PC-3 (cell line): Measurements from ENCODE around the gene BTBD16. TPM values are rescaled to one million over a fixed set of nuclear protein-coding genes. Genes with fewer than 3 reads are reported as not detected.
A peak's percentile ranks its signal among the peaks of the same experiment; 100 is the strongest.

Source experiments
- ATAC-seq: fragments of 200-7000 bp; cut with Tn5 transposase; 2 replicates; pipeline ENCODE4 v1.9.1; 2020; ENCODE audit warnings: mild to moderate bottlenecking, moderate library complexity
- BruUV-seq: library from RNA; stranded (reverse); fragments of 400-500 nt; replicated peaks from 2 replicates; lab custom pipeline; 2021; lab: Mats Ljungman, UMichigan
- CTCF ChIA-PET: fragments of 300-600 bp; sonication (Branson Sonifier 250); formaldehyde crosslinking; loops from one replicate; lab custom pipeline; 2022; ENCODE audit warnings: antibody characterized with exemption; lab: Charles Lee
- POLR2A ChIA-PET: fragments of 300-600 bp; sonication (Branson Sonifier 250); formaldehyde crosslinking; loops from one replicate; lab custom pipeline; 2022; ENCODE audit warnings: antibody characterized with exemption; ENCODE audit not compliant: unreplicated experiment; lab: Charles Lee
- DNase-seq: peaks from one replicate; pipeline ENCODE4 v3.0.0-alpha.2; 2015
- H2AFZ ChIP-seq: fragments of 300-600 bp; sonication (generic); 2 replicates; pipeline ENCODE4 v1.6.0; 2016; ENCODE audit warnings: antibody characterized with exemption, low read length
- H3F3A ChIP-seq: fragments of 300-600 bp; sonication (generic); one replicate; pipeline ENCODE4 v1.6.0; 2017; ENCODE audit warnings: antibody characterized with exemption, low read length, control low read depth, mild to moderate bottlenecking; ENCODE audit not compliant: unreplicated experiment
- H3K27ac ChIP-seq: fragments of 300-600 bp; sonication (generic); 2 replicates; pipeline ENCODE4 v1.5.1; 2016; ENCODE audit warnings: mild to moderate bottlenecking, low read length
- H3K27me3 ChIP-seq: fragments of 300-600 bp; sonication (generic); 2 replicates; pipeline ENCODE4 v1.6.1; 2016; ENCODE audit warnings: low read length, mixed read lengths
- H3K36me3 ChIP-seq: fragments of 300-600 bp; sonication (generic); 2 replicates; pipeline ENCODE4 v1.6.1; 2016; ENCODE audit warnings: low read depth, mixed run types, low read length, mixed read lengths
- H3K4me1 ChIP-seq: fragments of 300-600 bp; sonication (generic); 2 replicates; pipeline ENCODE4 v1.5.1; 2016; ENCODE audit warnings: low read length; ENCODE audit not compliant: insufficient read depth
- H3K4me2 ChIP-seq: fragments of 300-600 bp; sonication (generic); 2 replicates; pipeline ENCODE4 v1.6.0; 2016; ENCODE audit warnings: low read length
- H3K4me3 ChIP-seq: fragments of 300-600 bp; sonication (generic); 2 replicates; pipeline ENCODE4 v1.5.1; 2016; ENCODE audit warnings: mild to moderate bottlenecking, low read length, mixed read lengths
- H3K79me2 ChIP-seq: fragments of 300-600 bp; sonication (generic); 2 replicates; pipeline ENCODE4 v1.6.1; 2017; ENCODE audit warnings: low read length, mixed read lengths
- H3K9ac ChIP-seq: fragments of 300-600 bp; sonication (generic); 2 replicates; pipeline ENCODE4 v1.6.0; 2016; ENCODE audit warnings: mild to moderate bottlenecking, low read length
- H3K9me2 ChIP-seq: fragments of 300-600 bp; sonication (generic); replicated peaks from 2 replicates; pipeline ENCODE4 v1.6.1; 2016; ENCODE audit warnings: mixed run types, low read length, mixed read lengths
- H3K9me3 ChIP-seq: fragments of 300-600 bp; sonication (generic); 2 replicates; pipeline ENCODE4 v1.6.1; 2016; ENCODE audit warnings: low read length, mixed read lengths
- H4K20me1 ChIP-seq: fragments of 300-600 bp; sonication (generic); 2 replicates; pipeline ENCODE4 v1.6.1; 2016; ENCODE audit warnings: low read length, mixed read lengths
- EZH2 ChIP-seq: fragments of 300-600 bp; sonication (generic); IDR thresholded peaks from one replicate; pipeline ENCODE4 v1.6.1; 2017; ENCODE audit warnings: antibody characterized with exemption, mild to moderate bottlenecking, low read length; ENCODE audit not compliant: unreplicated experiment
- EZH2phosphoT487 ChIP-seq: fragments of 300-600 bp; sonication (generic); IDR thresholded peaks from 2 replicates; pipeline ENCODE4 v1.6.1; 2018; ENCODE audit warnings: mild to moderate bottlenecking, antibody characterized with exemption, low read length, borderline replicate concordance
- intact Hi-C: fragments of 100-400 bp; cut with micrococcal nuclease; formaldehyde crosslinking; loops from 2 replicates; pipeline ENCODE4 v1.9.0; 2023
- total RNA-seq: library from RNA; depleted of rRNA; stranded (reverse); fragments of >200 nt; gene quantifications from 2 replicates; pipeline ENCODE4 v1.2.3, GENCODE V29; 2014
- TF ChIP-seq, protein P1 (sequence below): fragments of 300-600 bp; sonication (generic); conservative IDR thresholded peaks from 2 replicates; pipeline ENCODE4 v1.5.1; 2017; ENCODE audit warnings: antibody characterized with exemption, low read depth, mild to moderate bottlenecking, low read length

BTBD16 gene
- total RNA-seq, 1 experiment from 2014 or later, result not detected

DNA sequence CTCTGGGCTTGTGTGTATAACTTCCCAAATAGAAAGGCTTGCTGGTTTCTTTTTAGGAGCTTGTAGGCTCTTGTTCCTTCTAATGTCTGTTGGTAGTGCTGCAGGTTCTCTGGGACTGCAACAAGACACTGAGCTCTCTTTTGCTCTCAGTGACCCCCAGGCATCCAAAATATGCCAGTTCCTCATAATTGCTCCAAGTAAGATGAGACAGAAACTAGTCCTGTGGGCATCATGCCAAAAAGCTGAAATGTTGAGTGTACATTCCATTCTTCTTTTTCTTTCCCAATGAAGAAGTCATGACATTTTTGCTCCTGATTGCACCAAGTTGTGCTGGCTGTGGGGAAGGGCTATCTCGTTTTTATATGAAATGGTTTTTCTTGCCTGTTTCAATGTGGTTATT, 7.1 kb upstream of the BTBD16 start:
- Histone ChIP-seq H3K27ac (no peak overlapping the region), H3K4me3 (no peak overlapping the region), H3K27me3 (no peaks in the 10 kb centered on the region), H2AFZ (no peak overlapping the region), H3K9me2 (no peaks in the 10 kb centered on the region), H3K9ac (no peak overlapping the region), H4K20me1 (no peaks in the 10 kb centered on the region), H3K79me2 (no peaks in the 10 kb centered on the region), H3K4me1 (peaks cover 14% of the 10 kb centered on the region), H3K9me3 (no peaks in the 10 kb centered on the region), H3F3A (no peaks in the 10 kb centered on the region), H3K36me3 (peaks cover 2% of the 10 kb centered on the region; the same call in 1 of the 2 replicates), H3K4me2 (0 out of 2 replicates have a peak overlapping the region, but pooled peaks have one; percentile 13)
- ChIA-PET CTCF (interaction anchor here (0.7 kb wide), 1 partner anchor 307 kb away, joined by 8 read pairs; no protein-coding TSS in a partner anchor), POLR2A (interaction anchor here (0.6 kb wide), 1 partner anchor 212 kb away, joined by 4 read pairs; no protein-coding TSS in a partner anchor)
- TF ChIP-seq, protein P1, sequence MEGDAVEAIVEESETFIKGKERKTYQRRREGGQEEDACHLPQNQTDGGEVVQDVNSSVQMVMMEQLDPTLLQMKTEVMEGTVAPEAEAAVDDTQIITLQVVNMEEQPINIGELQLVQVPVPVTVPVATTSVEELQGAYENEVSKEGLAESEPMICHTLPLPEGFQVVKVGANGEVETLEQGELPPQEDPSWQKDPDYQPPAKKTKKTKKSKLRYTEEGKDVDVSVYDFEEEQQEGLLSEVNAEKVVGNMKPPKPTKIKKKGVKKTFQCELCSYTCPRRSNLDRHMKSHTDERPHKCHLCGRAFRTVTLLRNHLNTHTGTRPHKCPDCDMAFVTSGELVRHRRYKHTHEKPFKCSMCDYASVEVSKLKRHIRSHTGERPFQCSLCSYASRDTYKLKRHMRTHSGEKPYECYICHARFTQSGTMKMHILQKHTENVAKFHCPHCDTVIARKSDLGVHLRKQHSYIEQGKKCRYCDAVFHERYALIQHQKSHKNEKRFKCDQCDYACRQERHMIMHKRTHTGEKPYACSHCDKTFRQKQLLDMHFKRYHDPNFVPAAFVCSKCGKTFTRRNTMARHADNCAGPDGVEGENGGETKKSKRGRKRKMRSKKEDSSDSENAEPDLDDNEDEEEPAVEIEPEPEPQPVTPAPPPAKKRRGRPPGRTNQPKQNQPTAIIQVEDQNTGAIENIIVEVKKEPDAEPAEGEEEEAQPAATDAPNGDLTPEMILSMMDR, result no peak
- TF ChIP-seq EZH2phosphoT487, result no peak
- no peak for TF ChIP-seq EZH2
- no TSS peak for BruUV-seq
- intact Hi-C loops, result no loop called here
- DNase-seq (peak; percentile 65), ATAC-seq (peak; percentile 20; the same call in 1 of the 2 replicates)

DNA sequence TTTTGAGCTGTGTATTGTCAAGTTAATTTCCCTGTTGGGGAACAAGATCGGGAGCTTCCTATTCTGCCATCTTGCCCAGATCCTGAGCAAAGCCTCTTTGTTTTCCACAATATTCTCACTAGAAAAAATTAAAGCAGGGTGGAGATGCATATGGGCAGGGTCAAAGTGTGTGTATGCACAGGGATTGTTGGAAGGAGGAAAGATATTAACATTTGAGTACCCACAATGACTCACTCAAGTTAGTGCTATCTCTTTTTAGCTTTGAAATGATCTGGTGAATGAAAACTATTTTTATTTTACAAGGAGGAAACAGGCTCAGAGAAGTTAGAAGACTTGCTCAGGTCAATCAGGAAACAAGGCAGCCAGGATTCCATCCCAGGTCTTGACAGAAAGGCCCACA, 6.7 kb upstream of the BTBD16 start:
- POLR2A ChIA-PET, result interaction anchor here (0.6 kb wide), 1 partner anchor 212 kb away, joined by 4 read pairs; no protein-coding TSS in a partner anchor
- H2AFZ ChIP-seq, result no peak overlapping the region
- H3K9me2 ChIP-seq, result no peaks in the 10 kb centered on the region
- H3K79me2 ChIP-seq, result no peaks in the 10 kb centered on the region
- no peaks in the 10 kb centered on the region for H3K27me3 ChIP-seq
- 0 out of 2 replicates have a peak overlapping the region, but pooled peaks have one; percentile 13 for H3K4me2 ChIP-seq
- peaks cover 2% of the 10 kb centered on the region; the same call in 1 of the 2 replicates for H3K36me3 ChIP-seq
- no peaks in the 10 kb centered on the region for H4K20me1 ChIP-seq
- no TSS peak for BruUV-seq
- peak; percentile 60 for ATAC-seq
- H3K27ac ChIP-seq, result no peak overlapping the region
- no peaks in the 10 kb centered on the region for H3K9me3 ChIP-seq
- peak; percentile 18 for DNase-seq
- peaks cover 14% of the 10 kb centered on the region for H3K4me1 ChIP-seq
- intact Hi-C loops, result no loop called here
- CTCF ChIA-PET, result no interaction called here
- H3K4me3 ChIP-seq, result no peak overlapping the region
- no peak overlapping the region for H3K9ac ChIP-seq
- TF ChIP-seq, protein P1, result no peak
- no peak for TF ChIP-seq EZH2phosphoT487
- no peaks in the 10 kb centered on the region for H3F3A ChIP-seq

DNA sequence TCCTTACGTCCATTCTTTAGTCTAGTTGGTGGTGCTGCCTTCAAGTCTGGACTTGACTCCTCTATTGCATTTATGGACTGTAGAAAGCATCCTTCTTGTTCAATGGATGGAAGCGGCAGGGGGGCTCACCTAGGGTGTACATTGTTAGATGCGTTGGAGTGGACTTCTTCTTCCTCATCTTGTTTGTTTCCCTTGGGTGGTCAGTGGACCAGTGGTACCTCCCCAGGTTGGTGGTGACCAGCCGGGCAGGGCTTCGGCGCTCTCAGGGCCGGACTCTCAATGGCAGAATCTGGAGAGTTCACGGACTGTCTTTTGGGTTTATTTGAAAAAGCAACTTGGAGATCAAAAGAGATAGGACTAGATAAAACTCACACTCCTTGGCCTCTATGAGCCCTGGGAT, 6.2 kb upstream of the BTBD16 start:
- Histone ChIP-seq H3K9me2 (no peaks in the 10 kb centered on the region), H3K27me3 (no peaks in the 10 kb centered on the region), H4K20me1 (no peaks in the 10 kb centered on the region), H3K79me2 (no peaks in the 10 kb centered on the region), H3K27ac (no peak overlapping the region), H3K4me1 (peaks cover 14% of the 10 kb centered on the region), H3K9me3 (no peaks in the 10 kb centered on the region), H3K36me3 (peaks cover 2% of the 10 kb centered on the region; the same call in 1 of the 2 replicates), H3K9ac (no peak overlapping the region), H3F3A (no peaks in the 10 kb centered on the region), H3K4me3 (no peak overlapping the region), H3K4me2 (no peak overlapping the region), H2AFZ (no peak overlapping the region)
- intact Hi-C loops, result no loop called here
- BruUV-seq, result no TSS peak
- ATAC-seq (no peak), DNase-seq (no peak)
- TF ChIP-seq EZH2phosphoT487 (no peak), EZH2 (no peak)
- TF ChIP-seq, protein P1, result no peak
- ChIA-PET CTCF (no interaction called here), POLR2A (no interaction called here)
